IMR-90 (cell line): ENCODE data around the gene HELZ. TPM values are rescaled to one million over a fixed set of nuclear protein-coding genes. Genes with fewer than 3 reads are reported as not detected.

Source experiments
- ATAC-seq: fragments of 200-7000 bp; cut with Tn5 transposase; 2 replicates; pipeline ENCODE4 v1.9.1; 2020; ENCODE audit warnings: low read depth, mild to moderate bottlenecking, moderate library complexity
- BruUV-seq: library from RNA; stranded (reverse); fragments of 400-500 nt; replicated peaks from 2 replicates; lab custom pipeline; 2021; lab: Mats Ljungman, UMichigan
- CTCF ChIA-PET: fragments of 300-600 bp; formaldehyde crosslinking; extraction: SDS; loops from one replicate; lab custom pipeline; 2021; ENCODE audit warnings: antibody characterized with exemption; lab: Yijun Ruan, JAX
- POLR2A ChIA-PET: fragments of 300-600 bp; sonication (Branson Sonifier 250); formaldehyde crosslinking; loops from one replicate; lab custom pipeline; 2022; ENCODE audit warnings: antibody characterized with exemption; ENCODE audit not compliant: unreplicated experiment; lab: Charles Lee
- DNase-seq: peaks from one replicate; pipeline ENCODE4 v3.0.0; 2013
- H2AFZ ChIP-seq: replicated peaks from 2 replicates; pipeline ENCODE3; 2013; ENCODE audit warnings: low read length, mild to moderate bottlenecking; ENCODE audit not compliant: poor library complexity
- H2AK5ac ChIP-seq: 2 replicates; pipeline ENCODE4 v1.6.1; 2013; ENCODE audit warnings: low read depth, low read length, inconsistent platforms
- H2AK9ac ChIP-seq: replicated peaks from 2 replicates; pipeline ENCODE3; 2013; ENCODE audit warnings: mild to moderate bottlenecking, low read depth, low read length, moderate library complexity; ENCODE audit not compliant: poor library complexity
- H2BK120ac ChIP-seq: 2 replicates; pipeline ENCODE4 v1.6.1; 2013; ENCODE audit warnings: low read depth, low read length, inconsistent platforms
- H2BK15ac ChIP-seq: 3 replicates; pipeline ENCODE4 v1.6.1; 2013; ENCODE audit warnings: low read depth, low read length, inconsistent platforms
- H2BK20ac ChIP-seq: 2 replicates; pipeline ENCODE4 v1.6.1; 2013; ENCODE audit warnings: low read depth, mild to moderate bottlenecking, inconsistent platforms, low read length, moderate library complexity
- H2BK5ac ChIP-seq: 2 replicates; pipeline ENCODE4 v1.6.1; 2013; ENCODE audit warnings: mild to moderate bottlenecking, low read depth, low read length, inconsistent platforms; ENCODE audit not compliant: poor library complexity, severe bottlenecking
- H3K14ac ChIP-seq: replicated peaks from 2 replicates; pipeline ENCODE4 v1.6.1; 2013; ENCODE audit warnings: low read depth, low read length, inconsistent platforms
- H3K18ac ChIP-seq: 2 replicates; pipeline ENCODE4 v1.6.1; 2013; ENCODE audit warnings: low read depth, low read length, control low read depth
- H3K23ac ChIP-seq: 2 replicates; pipeline ENCODE4 v1.6.1; 2013; ENCODE audit warnings: low read depth, low read length, inconsistent platforms
- H3K27ac ChIP-seq: 2 replicates; pipeline ENCODE4 v1.5.1; 2013; ENCODE audit warnings: mild to moderate bottlenecking, control low read depth, low read length; ENCODE audit not compliant: insufficient read depth
- H3K27me3 ChIP-seq: 2 replicates; pipeline ENCODE4 v1.6.1; 2013; ENCODE audit warnings: low read length; ENCODE audit not compliant: control insufficient read depth, insufficient read depth
- H3K36me3 ChIP-seq: 2 replicates; pipeline ENCODE4 v1.6.1; 2013; ENCODE audit warnings: low read length, mixed read lengths; ENCODE audit not compliant: control insufficient read depth, insufficient read depth
- H3K4ac ChIP-seq: 2 replicates; pipeline ENCODE4 v1.6.1; 2013; ENCODE audit warnings: low read depth, low read length, inconsistent platforms
- H3K4me1 ChIP-seq: 2 replicates; pipeline ENCODE4 v1.6.1; 2013; ENCODE audit warnings: low read length, mixed read lengths; ENCODE audit not compliant: control insufficient read depth, insufficient read depth
- H3K4me2 ChIP-seq: 2 replicates; pipeline ENCODE4 v1.6.1; 2013; ENCODE audit warnings: low read depth, mild to moderate bottlenecking, control low read depth, low read length, moderate library complexity
- H3K4me3 ChIP-seq: 2 replicates; pipeline ENCODE4 v1.5.1; 2013; ENCODE audit warnings: low read depth, mild to moderate bottlenecking, control low read depth, low read length, moderate library complexity; ENCODE audit not compliant: insufficient read depth
- H3K56ac ChIP-seq: 2 replicates; pipeline ENCODE4 v1.6.1; 2013; ENCODE audit warnings: low read length, inconsistent platforms; ENCODE audit not compliant: insufficient read depth; ENCODE audit errors: extremely low read depth
- H3K79me1 ChIP-seq, 2 experiments: 2 replicates each; pipeline ENCODE4 v1.6.1; 2013; ENCODE audit warnings: low read length in 2 of 2, inconsistent platforms in 1 of 2, low read depth in 1 of 2
- H3K9ac ChIP-seq: 2 replicates; pipeline ENCODE4 v1.6.1; 2013; ENCODE audit warnings: low read depth, low read length, control low read depth
- H3K9me1 ChIP-seq: 2 replicates; pipeline ENCODE4 v1.6.1; 2013; ENCODE audit warnings: low read length, inconsistent platforms; ENCODE audit not compliant: insufficient read depth
- H3K9me3 ChIP-seq: 2 replicates; pipeline ENCODE4 v1.6.1; 2013; ENCODE audit warnings: low read length; ENCODE audit not compliant: control insufficient read depth, insufficient read depth
- H4K20me1 ChIP-seq: 2 replicates; pipeline ENCODE4 v1.6.1; 2013; ENCODE audit warnings: low read length, inconsistent platforms; ENCODE audit not compliant: insufficient read depth
- H4K5ac ChIP-seq: 2 replicates; pipeline ENCODE4 v1.6.1; 2013; ENCODE audit warnings: mild to moderate bottlenecking, low read depth, low read length, control low read depth
- H4K8ac ChIP-seq, 2 experiments: 2 replicates each; pipeline ENCODE4 v1.6.1; 2013; ENCODE audit warnings: low read depth in 2 of 2, low read length in 2 of 2, control low read depth in 1 of 2, inconsistent platforms in 1 of 2
- H4K91ac ChIP-seq: 2 replicates; pipeline ENCODE4 v1.6.1; 2013; ENCODE audit warnings: low read depth, low read length, inconsistent platforms; ENCODE audit not compliant: insufficient read depth
- BHLHE40 ChIP-seq: fragments of 150-350 bp; IDR thresholded peaks from 2 replicates; pipeline ENCODE4 v1.6.1; 2016; ENCODE audit warnings: mild to moderate bottlenecking, low read depth, low read length
- CTCF ChIP-seq: conservative IDR thresholded peaks from 2 replicates; pipeline ENCODE4 v1.5.1; 2012; ENCODE audit warnings: mild to moderate bottlenecking, low read depth, low read length, improper control_type of control experiment
- ELK1 ChIP-seq: fragments of 150-350 bp; IDR thresholded peaks from 2 replicates; pipeline ENCODE4 v1.6.1; 2016; ENCODE audit warnings: low read depth, mild to moderate bottlenecking, low read length, moderate library complexity, borderline replicate concordance
- MAFK ChIP-seq: IDR thresholded peaks from 2 replicates; pipeline ENCODE4 v1.6.1; 2012; ENCODE audit warnings: low read depth, low read length, improper control_type of control experiment
- MAZ ChIP-seq: IDR thresholded peaks from 2 replicates; pipeline ENCODE4 v1.6.1; 2012; ENCODE audit warnings: low read depth, mild to moderate bottlenecking, low read length, improper control_type of control experiment, moderate library complexity, borderline replicate concordance
- POLR2A ChIP-seq: IDR thresholded peaks from 2 replicates; pipeline ENCODE4 v1.6.1; 2012; ENCODE audit warnings: mild to moderate bottlenecking, low read depth, low read length
- RAD21 ChIP-seq: IDR thresholded peaks from 2 replicates; pipeline ENCODE4 v1.6.1; 2012; ENCODE audit warnings: low read length, improper control_type of control experiment
- RCOR1 ChIP-seq: IDR thresholded peaks from 2 replicates; pipeline ENCODE4 v1.6.1; 2012; ENCODE audit warnings: mild to moderate bottlenecking, low read length, improper control_type of control experiment; ENCODE audit not compliant: insufficient replicate concordance
- RFX5 ChIP-seq: IDR thresholded peaks from 2 replicates; pipeline ENCODE4 v1.8.0; 2012; ENCODE audit warnings: low read depth, mild to moderate bottlenecking, low read length, moderate library complexity
- USF2 ChIP-seq: fragments of 150-350 bp; IDR thresholded peaks from 2 replicates; pipeline ENCODE4 v1.6.1; 2017; ENCODE audit warnings: mild to moderate bottlenecking, antibody characterized with exemption, low read length, low read depth
- WGBS, 2 experiments: methylation state at CpG; one replicate each; pipeline versions ENCODE4 v1.1.5 to v1.1.7; 2013; ENCODE audit warnings: missing lambda C conversion rate in 2 of 2; ENCODE audit not compliant: insufficient read length in 1 of 2; ENCODE audit errors: extremely low coverage in 2 of 2; 5-methylcytosine and 5-hydroxymethylcytosine counted together
- dilution Hi-C: fragments of 300-500 bp; cut with HindIII; formaldehyde crosslinking; loops from one replicate; pipeline ENCODE4 v1.14.3; 2018; ENCODE audit warnings: low sequenced_read_pairs; ENCODE audit not compliant: unreplicated experiment
- in situ Hi-C: fragments of 300-500 bp; cut with MboI; formaldehyde crosslinking; loops from 3 replicates; pipeline ENCODE4 v1.14.3; 2019; ENCODE audit warnings: low sequenced_read_pairs, inconsistent platforms, mixed read lengths
- intact Hi-C: fragments of 100-400 bp; cut with micrococcal nuclease; formaldehyde crosslinking; loops from 2 replicates; pipeline ENCODE4 v1.10.0; 2022
- polyA plus RNA-seq, 3 experiments: library from polyadenylated mRNA; depleted of rRNA; stranded (reverse); fragments of >200 nt; gene quantifications; 2 replicates each; pipeline ENCODE4 v1.2.3, GENCODE V29; 2012; ENCODE audit warnings: low replicate concordance in 1 of 3
- total RNA-seq: library from RNA; depleted of rRNA; stranded (reverse); fragments of >200 nt; gene quantifications from 2 replicates; pipeline ENCODE4 v1.2.3, GENCODE V29; 2012

The HELZ gene
- total and polyA plus RNA-seq, 2 of the 4 experiments (the other 2 are of a cell fraction) = 8.0 to 60.6 TPM

DNA sequence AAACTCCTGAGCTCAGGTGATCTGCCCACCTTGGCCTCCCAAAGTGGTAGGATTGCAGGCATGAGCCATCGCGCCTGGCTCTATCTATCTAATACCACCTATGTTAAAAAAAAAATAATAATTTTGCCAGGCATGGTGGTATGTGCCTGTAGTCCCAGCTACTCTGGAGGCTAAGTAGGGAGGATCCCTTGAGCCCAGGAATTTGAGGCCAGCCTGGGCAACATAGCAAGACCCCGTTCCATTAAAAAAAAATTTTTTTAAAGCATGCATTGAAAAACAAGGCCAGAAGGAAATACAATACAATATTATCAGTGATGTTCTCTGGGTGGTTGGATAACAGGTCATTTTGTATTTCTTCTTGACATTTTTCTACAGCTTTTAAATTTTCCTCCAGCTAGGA lies 45.2 kb upstream of the HELZ start:
- no peak overlapping the region for H2BK120ac ChIP-seq
- no peak overlapping the region for H2AK9ac ChIP-seq
- H2AK5ac ChIP-seq = no peak overlapping the region
- intact Hi-C loops = no loop called here
- TF ChIP-seq RFX5 = no peak
- TF ChIP-seq MAZ = no peak
- no peak for TF ChIP-seq CTCF
- TF ChIP-seq MAFK = no peak
- TF ChIP-seq USF2 = no peak
- TF ChIP-seq ELK1 = no peak
- TF ChIP-seq RAD21 = no peak
- no peak for TF ChIP-seq RCOR1
- no peak for TF ChIP-seq POLR2A
- no peak for TF ChIP-seq BHLHE40
- H3K27ac ChIP-seq = no peak overlapping the region
- no peak overlapping the region for H3K23ac ChIP-seq
- H3K9me1 ChIP-seq = no peaks in the 10 kb centered on the region
- H3K9me3 ChIP-seq = no peaks in the 10 kb centered on the region
- no peak overlapping the region for H2BK20ac ChIP-seq
- no TSS peak for BruUV-seq
- dilution Hi-C loops = no loop called here
- H3K4me2 ChIP-seq = no peak overlapping the region
- H3K18ac ChIP-seq = no peak overlapping the region
- WGBS, 2 experiments = no CpG with 5 or more reads among the region's 3 CpGs
- no peak overlapping the region for H4K8ac ChIP-seq
- no peaks in the 10 kb centered on the region; the same call in 1 of the 2 replicates for H3K27me3 ChIP-seq
- ChIA-PET POLR2A (no interaction called here), CTCF (interaction anchor here (0.6 kb wide), 1 partner anchor 540 kb away, joined by 3 read pairs; no protein-coding TSS in a partner anchor)
- no peak overlapping the region for H3K4ac ChIP-seq
- DNase-seq (no peak), ATAC-seq (no peak)
- H3K36me3 ChIP-seq = no peaks in the 10 kb centered on the region
- no peaks in the 10 kb centered on the region for H3K79me1 ChIP-seq
- no peak overlapping the region for H4K91ac ChIP-seq
- H4K5ac ChIP-seq = no peak overlapping the region
- H4K20me1 ChIP-seq = no peaks in the 10 kb centered on the region
- no peak overlapping the region for H3K9ac ChIP-seq
- in situ Hi-C loops = no loop called here
- H3K14ac ChIP-seq = no peak overlapping the region
- no peak overlapping the region for H3K4me3 ChIP-seq
- no peak overlapping the region for H2AFZ ChIP-seq
- no peak overlapping the region for H3K56ac ChIP-seq
- H3K4me1 ChIP-seq = peaks cover 3% of the 10 kb centered on the region; the same call in 1 of the 2 replicates
- H2BK5ac ChIP-seq = no peak overlapping the region
- H2BK15ac ChIP-seq = no peak overlapping the region
